Measurements from ENCODE around the gene SLC18B1. TPM values are rescaled to one million over a fixed set of nuclear protein-coding genes. Genes with fewer than 3 reads are reported as not detected.

The SLC18B1 gene
- total and polyA plus RNA-seq, 10 donors, result 6.0 to 19.1 (median 11.6) TPM

DNA sequence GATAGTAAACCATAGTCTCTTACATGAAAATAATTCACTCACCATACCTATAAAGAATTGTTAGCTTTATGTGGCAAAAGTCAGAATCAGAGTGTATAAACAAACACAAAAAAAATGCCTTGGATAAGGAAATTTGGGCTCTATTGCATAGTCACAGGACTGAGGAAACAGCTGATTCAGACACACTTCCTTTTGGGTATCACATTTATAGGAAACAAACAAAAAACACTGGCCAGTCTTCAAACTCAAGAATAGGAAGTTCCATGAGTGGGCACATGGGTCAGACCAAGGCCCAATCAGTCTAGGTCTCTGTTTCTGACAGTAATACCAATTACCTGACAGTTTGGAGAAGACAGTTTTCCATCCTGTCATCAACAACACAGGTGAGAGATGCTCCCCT is 8.0 kb downstream of the SLC18B1 start:
- peak overlapping the region in 5 of 8 donors; percentile 27 to 61 (median 45) for H3K27ac ChIP-seq
- TF ChIP-seq, protein P1, sequence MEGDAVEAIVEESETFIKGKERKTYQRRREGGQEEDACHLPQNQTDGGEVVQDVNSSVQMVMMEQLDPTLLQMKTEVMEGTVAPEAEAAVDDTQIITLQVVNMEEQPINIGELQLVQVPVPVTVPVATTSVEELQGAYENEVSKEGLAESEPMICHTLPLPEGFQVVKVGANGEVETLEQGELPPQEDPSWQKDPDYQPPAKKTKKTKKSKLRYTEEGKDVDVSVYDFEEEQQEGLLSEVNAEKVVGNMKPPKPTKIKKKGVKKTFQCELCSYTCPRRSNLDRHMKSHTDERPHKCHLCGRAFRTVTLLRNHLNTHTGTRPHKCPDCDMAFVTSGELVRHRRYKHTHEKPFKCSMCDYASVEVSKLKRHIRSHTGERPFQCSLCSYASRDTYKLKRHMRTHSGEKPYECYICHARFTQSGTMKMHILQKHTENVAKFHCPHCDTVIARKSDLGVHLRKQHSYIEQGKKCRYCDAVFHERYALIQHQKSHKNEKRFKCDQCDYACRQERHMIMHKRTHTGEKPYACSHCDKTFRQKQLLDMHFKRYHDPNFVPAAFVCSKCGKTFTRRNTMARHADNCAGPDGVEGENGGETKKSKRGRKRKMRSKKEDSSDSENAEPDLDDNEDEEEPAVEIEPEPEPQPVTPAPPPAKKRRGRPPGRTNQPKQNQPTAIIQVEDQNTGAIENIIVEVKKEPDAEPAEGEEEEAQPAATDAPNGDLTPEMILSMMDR (IDR thresholded peaks at IDR 0.05 in 8 of 11, conservative IDR thresholded peaks at IDR 0.05 in 3 of 11), result no peak
- TF ChIP-seq POLR2AphosphoS5 (IDR thresholded peaks at IDR 0.05), result peak in 1 of 3 donors; percentile 24
- TF ChIP-seq POLR2A (IDR thresholded peaks at IDR 0.05), result no peak
- peaks cover 0 to 12% (median 2%) of the 10 kb centered on the region in 6 donors for H3K4me1 ChIP-seq
- H3K4me3 ChIP-seq, result no peak overlapping the region
- H3K36me3 ChIP-seq, result peaks cover 0 to 83% (median 0%) of the 10 kb centered on the region in 6 donors
- no peak for DNase-seq
- H3K27me3 ChIP-seq (replicated peaks in 1 of 7), result no peaks in the 10 kb centered on the region
- H3K9me3 ChIP-seq, result no peaks in the 10 kb centered on the region
- intact Hi-C loops (cut with DNase I; ENCODE audit: low total_unique reads), result no loop called here

DNA sequence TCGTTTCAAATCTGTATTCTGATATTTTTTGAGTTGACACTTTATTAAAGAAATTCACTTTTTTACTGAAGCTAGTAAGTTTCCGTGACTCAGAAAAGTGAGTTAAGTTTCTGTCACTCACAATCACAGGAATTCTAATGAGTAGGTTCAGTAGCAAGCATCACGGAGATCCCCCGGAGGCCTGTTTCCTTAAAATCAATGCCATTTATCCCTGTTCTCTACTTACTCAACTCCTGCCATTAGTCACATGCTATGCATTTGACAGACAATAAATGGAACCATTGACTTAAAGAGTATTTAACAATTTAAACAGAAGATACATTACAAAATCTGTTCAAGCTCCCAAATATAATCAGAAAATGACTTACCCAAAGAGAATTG is 9.1 kb downstream of the SLC18B1 start:
- WGBS, 5 donors, result 91 to 95% (median 92%) methylated on average over 4 of the region's 4 CpGs
- H3K4me1 ChIP-seq, result peaks cover 0 to 12% (median 2%) of the 10 kb centered on the region in 6 donors

DNA sequence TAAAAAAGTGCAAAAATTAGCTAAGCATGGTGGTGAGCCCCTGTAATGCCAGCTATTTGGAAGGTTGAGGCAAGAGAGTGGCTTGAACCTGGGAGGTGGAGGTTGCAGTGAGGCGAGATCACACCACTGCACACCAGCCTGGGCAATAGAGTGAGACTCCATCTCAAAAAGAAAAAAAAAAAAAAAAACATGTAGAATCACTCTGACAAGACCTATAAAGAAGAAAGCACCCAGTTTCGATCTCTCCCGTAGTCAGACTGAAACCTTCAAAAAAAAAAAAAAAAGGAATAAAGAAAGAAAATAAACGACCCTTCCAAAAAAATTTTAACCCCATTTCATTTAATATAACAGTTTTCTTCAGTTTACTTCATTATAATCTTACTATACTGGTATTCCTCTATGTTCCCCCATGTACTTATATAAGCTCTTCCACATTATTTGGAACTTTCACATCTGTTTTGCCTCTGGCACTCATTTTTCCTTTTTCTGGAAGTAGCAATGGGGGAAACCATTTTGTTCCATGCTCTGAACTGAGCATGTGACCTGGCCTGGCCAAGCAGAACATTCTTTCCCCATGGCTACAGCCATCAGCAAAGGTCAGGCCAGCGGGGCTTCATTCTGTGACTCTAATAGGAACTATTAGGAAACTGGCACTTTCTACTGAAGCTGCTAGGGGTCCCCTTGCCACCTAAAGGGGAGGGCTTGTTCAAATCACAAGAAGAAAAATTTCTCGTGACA is 9.6 kb downstream of the SLC18B1 start:
- no peak for DNase-seq
- WGBS, 5 donors, result 79 to 91% (median 85%) methylated on average over 6 of the region's 6 CpGs
- peaks cover 0 to 78% (median 0%) of the 10 kb centered on the region in 6 donors for H3K36me3 ChIP-seq
- no peaks in the 10 kb centered on the region for H3K9me3 ChIP-seq
- TF ChIP-seq POLR2AphosphoS5 (IDR thresholded peaks at IDR 0.05) (no peak), POLR2A (IDR thresholded peaks at IDR 0.05) (no peak)
- no peaks in the 10 kb centered on the region for H3K27me3 ChIP-seq (replicated peaks in 1 of 7)
- H3K4me1 ChIP-seq, result peaks cover 0 to 12% (median 2%) of the 10 kb centered on the region in 6 donors
- no peak overlapping the region for H3K4me3 ChIP-seq
- intact Hi-C loops (cut with DNase I; ENCODE audit: low total_unique reads), result no loop called here
- H3K27ac ChIP-seq, result no peak overlapping the region

More for the DNA sequence above, 9.1 kb downstream of the SLC18B1 start:
- H3K27me3 ChIP-seq (replicated peaks in 1 of 7), result no peaks in the 10 kb centered on the region
- no peaks in the 10 kb centered on the region for H3K9me3 ChIP-seq
- no peak overlapping the region for H3K4me3 ChIP-seq
- no peak for DNase-seq
- intact Hi-C loops (cut with DNase I; ENCODE audit: low total_unique reads), result no loop called here
- H3K27ac ChIP-seq, result no peak overlapping the region
- TF ChIP-seq, protein P1 (IDR thresholded peaks at IDR 0.05 in 8 of 11, conservative IDR thresholded peaks at IDR 0.05 in 3 of 11), result no peak
- no peak for TF ChIP-seq POLR2AphosphoS5 (IDR thresholded peaks at IDR 0.05)
- no peak for TF ChIP-seq POLR2A (IDR thresholded peaks at IDR 0.05)
- peaks cover 0 to 77% (median 0%) of the 10 kb centered on the region in 6 donors for H3K36me3 ChIP-seq

DNA sequence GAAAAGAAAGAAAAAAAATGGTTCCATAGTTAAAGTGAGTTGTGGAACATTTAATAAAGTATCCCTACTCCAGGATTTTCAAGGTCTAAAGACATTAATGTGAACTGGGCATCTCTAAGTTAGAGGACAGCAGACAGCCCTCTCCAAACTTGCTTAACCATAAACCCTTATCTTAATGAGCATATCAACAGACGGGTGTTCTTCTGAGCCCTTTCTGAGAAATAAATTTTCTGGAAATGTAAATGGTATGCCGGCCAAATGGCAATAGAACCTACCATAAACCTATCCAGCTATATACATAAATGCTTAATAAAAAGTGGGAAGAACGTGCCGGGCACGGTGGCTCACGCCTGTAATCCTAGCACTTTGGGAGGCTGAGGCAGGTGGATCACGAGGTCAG is 12.5 kb downstream of the SLC18B1 start:
- H3K36me3 ChIP-seq, result peaks cover 0 to 83% (median 8%) of the 10 kb centered on the region in 6 donors
- H3K27me3 ChIP-seq (replicated peaks in 1 of 7), result no peaks in the 10 kb centered on the region
- peaks cover 0 to 9% (median 2%) of the 10 kb centered on the region in 6 donors for H3K4me1 ChIP-seq
- intact Hi-C loops (cut with DNase I; ENCODE audit: low total_unique reads), result no loop called here
- 93 to 99% (median 95%) methylated on average over 7 of the region's 7 CpGs for WGBS, 5 donors
- TF ChIP-seq, protein P1 (IDR thresholded peaks at IDR 0.05 in 8 of 11, conservative IDR thresholded peaks at IDR 0.05 in 3 of 11), result no peak
- TF ChIP-seq POLR2A (IDR thresholded peaks at IDR 0.05) (no peak), POLR2AphosphoS5 (IDR thresholded peaks at IDR 0.05) (no peak)
- H3K27ac ChIP-seq, result no peak overlapping the region
- no peak for DNase-seq
- no peaks in the 10 kb centered on the region for H3K9me3 ChIP-seq
- H3K4me3 ChIP-seq, result no peak overlapping the region

Data from spleen (tissue), 11 donors.